GM21515 (cell line): ENCODE measurements around the gene PET100.
A peak's percentile ranks its signal among the peaks of the same experiment; 100 is the strongest.

Experiments used
- ATAC-seq: cut with Tn5 transposase; IDR thresholded peaks from one replicate; pipeline ENCODE4 v1.9.1; 2021; ENCODE audit not compliant: unreplicated experiment

Gene PET100

GRCh38 chr19:7629347-7630054, at the start of gene PET100, which contains the start of gene XAB2:
PET100 (plus strand) TSS chr19:7629793; CDS start chr19:7629834, 41 bp downstream.
XAB2 (minus strand) TSS chr19:7629545; CDS start chr19:7629527, 18 bp downstream.
- peak; percentile 75 for ATAC-seq

GRCh38 chr19:7582446-7582845, 47.1 kb upstream of the PET100 start:
- ATAC-seq = no peak

- ATAC-seq = no peak
Measured at GRCh38 chr19:7589822-7590221, 39.8 kb upstream of the PET100 start.

- no peak for ATAC-seq
Measured at GRCh38 chr19:7590256-7590655, 39.3 kb upstream of the PET100 start.

- no peak for ATAC-seq
Measured at GRCh38 chr19:7595466-7596133, 34.0 kb upstream of the PET100 start, which contains the start of gene CAMSAP3. CAMSAP3 (plus strand) TSS chr19:7595863; CDS start chr19:7596003, 140 bp downstream.

- no peak for ATAC-seq
Measured at GRCh38 chr19:7596211-7596937, 33.2 kb upstream of the PET100 start.

- no peak for ATAC-seq
Measured at GRCh38 chr19:7597689-7598088, 31.9 kb upstream of the PET100 start.

GRCh38 chr19:7598180-7598579, 31.4 kb upstream of the PET100 start:
- no peak for ATAC-seq

- no peak for ATAC-seq
Measured at GRCh38 chr19:7600721-7601120, 28.9 kb upstream of the PET100 start.

- no peak for ATAC-seq
Measured at GRCh38 chr19:7602240-7602934, 27.2 kb upstream of the PET100 start.

GRCh38 chr19:7602935-7603497, 26.6 kb upstream of the PET100 start:
- ATAC-seq = no peak

GRCh38 chr19:7603919-7604318, 25.7 kb upstream of the PET100 start:
- no peak for ATAC-seq

- ATAC-seq = no peak
Measured at GRCh38 chr19:7605490-7606222, 23.9 kb upstream of the PET100 start.

- no peak for ATAC-seq
Measured at GRCh38 chr19:7606289-7606688, 23.3 kb upstream of the PET100 start.

- no peak for ATAC-seq
Measured at GRCh38 chr19:7607212-7607873, 22.2 kb upstream of the PET100 start.

GRCh38 chr19:7607874-7608560, 21.6 kb upstream of the PET100 start:
- ATAC-seq = no peak

GRCh38 chr19:7610491-7611240, 18.9 kb upstream of the PET100 start:
- ATAC-seq = no peak

GRCh38 chr19:7611541-7612279, 17.9 kb upstream of the PET100 start:
- no peak for ATAC-seq
